Measurements from ENCODE around the gene PIK3AP1.

Gene PIK3AP1

GRCh38 chr10:96614515-96614914, 105.8 kb downstream of the PIK3AP1 start:
- Histone ChIP-seq H3K27me3 (ENCODE audit: insufficient read depth, low read depth, severe bottlenecking) (no peaks in the 10 kb centered on the region), H3K36me3 (no peaks in the 10 kb centered on the region), H3K4me3 (ENCODE audit: low read depth, low read length) (no peak overlapping the region), H3K9me3 (ENCODE audit: severe bottlenecking) (no peaks in the 10 kb centered on the region), H3K27ac (no peak overlapping the region)
- DNase-seq, result no peak
- no peak for TF ChIP-seq CTCF (IDR thresholded peaks at IDR 0.05; ENCODE audit: low read depth, low read length)

- Histone ChIP-seq H3K27me3 (ENCODE audit: insufficient read depth, low read depth, severe bottlenecking) (no peaks in the 10 kb centered on the region), H3K27ac (no peak overlapping the region), H3K9me3 (ENCODE audit: severe bottlenecking) (no peaks in the 10 kb centered on the region), H3K4me3 (ENCODE audit: low read depth, low read length) (no peak overlapping the region), H3K36me3 (no peaks in the 10 kb centered on the region)
- no peak for TF ChIP-seq CTCF (IDR thresholded peaks at IDR 0.05; ENCODE audit: low read depth, low read length)
- DNase-seq, result no peak
Measured at GRCh38 chr10:96613576-96613975, 106.7 kb downstream of the PIK3AP1 start.

- TF ChIP-seq CTCF (IDR thresholded peaks at IDR 0.05; ENCODE audit: low read depth, low read length), result no peak
- Histone ChIP-seq H3K4me3 (ENCODE audit: low read depth, low read length) (no peak overlapping the region), H3K9me3 (ENCODE audit: severe bottlenecking) (no peaks in the 10 kb centered on the region), H3K27ac (no peak overlapping the region), H3K27me3 (ENCODE audit: insufficient read depth, low read depth, severe bottlenecking) (no peaks in the 10 kb centered on the region), H3K36me3 (no peaks in the 10 kb centered on the region)
- no peak for DNase-seq
Measured at GRCh38 chr10:96612055-96612830, 108.1 kb downstream of the PIK3AP1 start.

GRCh38 chr10:96610817-96611216, 109.5 kb downstream of the PIK3AP1 start:
- H3K36me3 ChIP-seq, result no peaks in the 10 kb centered on the region
- H3K9me3 ChIP-seq (ENCODE audit: severe bottlenecking), result no peaks in the 10 kb centered on the region
- no peak overlapping the region for H3K27ac ChIP-seq
- no peaks in the 10 kb centered on the region for H3K27me3 ChIP-seq (ENCODE audit: insufficient read depth, low read depth, severe bottlenecking)
- DNase-seq, result no peak
- H3K4me3 ChIP-seq (ENCODE audit: low read depth, low read length), result no peak overlapping the region
- no peak for TF ChIP-seq CTCF (IDR thresholded peaks at IDR 0.05; ENCODE audit: low read depth, low read length)

GRCh38 chr10:96609510-96609909, 110.8 kb downstream of the PIK3AP1 start:
- no peaks in the 10 kb centered on the region for H3K27me3 ChIP-seq (ENCODE audit: insufficient read depth, low read depth, severe bottlenecking)
- H3K4me3 ChIP-seq (ENCODE audit: low read depth, low read length), result no peak overlapping the region
- no peaks in the 10 kb centered on the region for H3K36me3 ChIP-seq
- TF ChIP-seq CTCF (IDR thresholded peaks at IDR 0.05; ENCODE audit: low read depth, low read length), result no peak
- H3K27ac ChIP-seq, result peak overlapping the region; percentile 69
- DNase-seq, result peak; percentile 76
- no peaks in the 10 kb centered on the region for H3K9me3 ChIP-seq (ENCODE audit: severe bottlenecking)

GRCh38 chr10:96608805-96609204, 111.5 kb downstream of the PIK3AP1 start:
- TF ChIP-seq CTCF (IDR thresholded peaks at IDR 0.05; ENCODE audit: low read depth, low read length), result no peak
- no peaks in the 10 kb centered on the region for H3K9me3 ChIP-seq (ENCODE audit: severe bottlenecking)
- no peaks in the 10 kb centered on the region for H3K27me3 ChIP-seq (ENCODE audit: insufficient read depth, low read depth, severe bottlenecking)
- H3K4me3 ChIP-seq (ENCODE audit: low read depth, low read length), result no peak overlapping the region
- no peaks in the 10 kb centered on the region for H3K36me3 ChIP-seq
- DNase-seq, result no peak
- H3K27ac ChIP-seq, result peak overlapping the region; percentile 69

Measured in WERI-Rb-1 (cell line).